T-cell (primary cell): ENCODE measurements around the gene SFT2D1. TPM values are rescaled to one million over a fixed set of nuclear protein-coding genes. Genes with fewer than 3 reads are reported as not detected.
"Not testable (repeated sequence)": the region's sequence is repeated elsewhere in the genome, so short reads cannot be mapped to it uniquely, and the experiment has no call there.

Experiments used
- ATAC-seq, 4 experiments: fragments of 200-7000 bp in 3 of 4; fragments of 150-1000 bp in 1 of 4; cut with Tn5 transposase; replicated peaks in 1 of 4; 1 replicate in 3 of 4; 2 replicates in 1 of 4; pipeline ENCODE4 v1.10.0; 2021; ENCODE audit warnings: moderate library complexity in 3 of 4, mild to moderate bottlenecking in 2 of 4, moderate number of reproducible peaks in 1 of 4
- CTCF ChIA-PET, 2 donors: fragments of 300-600 bp; sonication (Branson Sonifier 250); formaldehyde crosslinking; loops; one replicate each; lab custom pipeline; 2022; ENCODE audit warnings: antibody characterized with exemption in 2 of 2; lab: Charles Lee
- POLR2A ChIA-PET, 2 donors: fragments of 300-600 bp; sonication (Branson Sonifier 250); formaldehyde crosslinking; loops; one replicate each; lab custom pipeline; 2022; ENCODE audit warnings: antibody characterized with exemption in 2 of 2; lab: Charles Lee
- DNase-seq, 35 experiments: peaks; one replicate each; pipeline versions ENCODE4 v3.0.0 to v3.0.0-alpha.2; 2013 to 2023
- H3K27ac ChIP-seq: one replicate; pipeline ENCODE4 v1.5.1; 2013; ENCODE audit warnings: low read length
- H3K27me3 ChIP-seq, 2 experiments: replicated peaks in 1 of 2; 1 replicate in 1 of 2; 2 replicates in 1 of 2; pipeline versions ENCODE4 v1.6.1 to v1.7.0; 2013; ENCODE audit warnings: low read length in 1 of 2, mixed read lengths in 1 of 2; ENCODE audit not compliant: control insufficient read depth in 2 of 2, insufficient read depth in 2 of 2; ENCODE audit errors: extremely low read depth in 1 of 2
- H3K36me3 ChIP-seq, 2 donors: 1 replicate in 1 of 2; 2 replicates in 1 of 2; pipeline versions ENCODE4 v1.6.1 to v1.7.0; 2013; ENCODE audit warnings: low read length in 1 of 2; ENCODE audit not compliant: control insufficient read depth in 2 of 2, insufficient read depth in 1 of 2; ENCODE audit errors: extremely low read depth in 1 of 2
- H3K4me1 ChIP-seq, 2 experiments: 1 replicate in 1 of 2; 2 replicates in 1 of 2; pipeline versions ENCODE4 v1.6.1 to v1.7.0; 2013; ENCODE audit warnings: low read length in 2 of 2, mixed read lengths in 1 of 2; ENCODE audit not compliant: insufficient read depth in 2 of 2, control insufficient read depth in 1 of 2; ENCODE audit errors: extremely low read depth in 1 of 2
- H3K4me3 ChIP-seq, 2 donors: 1 replicate in 1 of 2; 2 replicates in 1 of 2; pipeline versions ENCODE4 v1.5.1 to v1.7.0; 2013; ENCODE audit warnings: mild to moderate bottlenecking in 2 of 2, low read length in 1 of 2, moderate library complexity in 1 of 2; ENCODE audit not compliant: control insufficient read depth in 1 of 2; ENCODE audit errors: extremely low read depth in 1 of 2
- H3K9me3 ChIP-seq: 2 replicates; pipeline ENCODE4 v1.7.0; 2013
- H3K27ac Mint-ChIP-seq, 2 donors: one replicate each; pipeline ENCODE4 v1.8.0; 2020 to 2021; ENCODE audit warnings: mild to moderate bottlenecking in 2 of 2, mixed read lengths in 2 of 2
- H3K27me3 Mint-ChIP-seq, 2 donors: one replicate each; pipeline ENCODE4 v1.8.0; 2021 to 2022; ENCODE audit warnings: mixed read lengths in 2 of 2
- H3K36me3 Mint-ChIP-seq: one replicate; pipeline ENCODE4 v1.8.0; 2021; ENCODE audit warnings: mixed read lengths
- H3K4me1 Mint-ChIP-seq, 3 donors: one replicate each; pipeline ENCODE4 v1.8.0; 2020 to 2022; ENCODE audit warnings: mixed read lengths in 3 of 3, mild to moderate bottlenecking in 1 of 3
- H3K4me3 Mint-ChIP-seq, 3 donors: one replicate each; pipeline ENCODE4 v1.8.0; 2020 to 2022; ENCODE audit warnings: mild to moderate bottlenecking in 3 of 3, mixed read lengths in 3 of 3, moderate library complexity in 3 of 3
- H3K9me3 Mint-ChIP-seq, 3 donors: one replicate each; pipeline ENCODE4 v1.8.0; 2020 to 2022; ENCODE audit warnings: mixed read lengths in 3 of 3
- WGBS: methylation state at CpG from one replicate; pipeline ENCODE4 v1.1.5; 2013; ENCODE audit warnings: missing lambda C conversion rate; ENCODE audit not compliant: insufficient coverage; 5-methylcytosine and 5-hydroxymethylcytosine counted together
- total RNA-seq, 35 experiments: library from RNA in 6 of 35; stranded (reverse) in 6 of 35; fragments of 120-200 nt in 1 of 35; gene quantifications; one replicate each; pipeline versions ENCODE4 v1.2.1 to v1.2.4 and lab custom pipeline; 2013 to 2026

SFT2D1 gene
- total RNA-seq, 5 donors from 2014 or later (not counting 1 experiment from before 2014, with no cell fraction given): 13.8 to 32.0 (median 24.6) TPM

GRCh38 chr6:166369782-166370181 is 27.4 kb upstream of the SFT2D1 start:
- peaks cover 21% of the 10 kb centered on the region for H3K36me3 Mint-ChIP-seq
- ChIA-PET POLR2A (no interaction called here), CTCF (no interaction called here)
- no peak overlapping the region for H3K27ac ChIP-seq
- peaks cover 0 to 5% of the 10 kb centered on the region in 2 donors for H3K36me3 ChIP-seq
- no peaks in the 10 kb centered on the region for H3K27me3 Mint-ChIP-seq
- no peaks in the 10 kb centered on the region for H3K9me3 ChIP-seq
- 86% methylated on average over 1 of the region's 3 CpGs for WGBS
- no peak overlapping the region for H3K27ac Mint-ChIP-seq
- H3K4me3 Mint-ChIP-seq: no peak overlapping the region
- no peaks in the 10 kb centered on the region for H3K27me3 ChIP-seq
- no peaks in the 10 kb centered on the region for H3K4me1 ChIP-seq
- DNase-seq: no peak
- no peak overlapping the region for H3K4me3 ChIP-seq
- H3K9me3 Mint-ChIP-seq: no peaks in the 10 kb centered on the region
- H3K4me1 Mint-ChIP-seq: no peaks in the 10 kb centered on the region
- no peak for ATAC-seq

- Histone ChIP-seq H3K27ac (no peak overlapping the region), H3K4me1 (no peaks in the 10 kb centered on the region), H3K4me3 (no peak overlapping the region), H3K9me3 (no peaks in the 10 kb centered on the region), H3K27me3 (no peaks in the 10 kb centered on the region), H3K36me3 (peaks cover 2 to 22% of the 10 kb centered on the region in 2 donors)
- POLR2A ChIA-PET: no interaction called here
- CTCF ChIA-PET: no interaction called here
- H3K27me3 Mint-ChIP-seq: no peaks in the 10 kb centered on the region
- no CpG with 5 or more reads among the region's 3 CpGs for WGBS
- H3K4me3 Mint-ChIP-seq: no peak overlapping the region
- H3K36me3 Mint-ChIP-seq: peaks cover 40% of the 10 kb centered on the region
- H3K9me3 Mint-ChIP-seq: no peaks in the 10 kb centered on the region
- no peak overlapping the region for H3K27ac Mint-ChIP-seq
- no peaks in the 10 kb centered on the region for H3K4me1 Mint-ChIP-seq
- DNase-seq (no peak), ATAC-seq (no peak)
Measured at GRCh38 chr6:166366921-166367320, 24.6 kb upstream of the SFT2D1 start.

- no peaks in the 10 kb centered on the region for H3K4me1 ChIP-seq
- CTCF ChIA-PET: no interaction called here
- DNase-seq (no peak), ATAC-seq (no peak)
- Mint-ChIP-seq H3K9me3 (no peaks in the 10 kb centered on the region), H3K36me3 (peaks cover 40% of the 10 kb centered on the region), H3K27me3 (no peaks in the 10 kb centered on the region), H3K4me1 (no peaks in the 10 kb centered on the region), H3K27ac (no peak overlapping the region), H3K4me3 (no peak overlapping the region)
- H3K27ac ChIP-seq: no peak overlapping the region
- no peaks in the 10 kb centered on the region for H3K9me3 ChIP-seq
- H3K4me3 ChIP-seq: no peak overlapping the region
- POLR2A ChIA-PET: interaction anchor here in 1 of 2 donors (0.5 kb wide), 1 partner anchor 19 kb away, joined by 3 read pairs; no protein-coding TSS in a partner anchor
- no peaks in the 10 kb centered on the region for H3K27me3 ChIP-seq
- peaks cover 2 to 22% of the 10 kb centered on the region in 2 donors for H3K36me3 ChIP-seq
- WGBS: 93% methylated on average over 3 of the region's 6 CpGs
Measured at GRCh38 chr6:166365806-166366205, 23.5 kb upstream of the SFT2D1 start.

- no peak overlapping the region for H3K27ac ChIP-seq
- no peaks in the 10 kb centered on the region for H3K27me3 Mint-ChIP-seq
- no peak for ATAC-seq
- no peak overlapping the region for H3K4me3 Mint-ChIP-seq
- H3K4me1 Mint-ChIP-seq: no peaks in the 10 kb centered on the region
- no peak overlapping the region for H3K27ac Mint-ChIP-seq
- no peaks in the 10 kb centered on the region for H3K9me3 ChIP-seq
- no peaks in the 10 kb centered on the region for H3K9me3 Mint-ChIP-seq
- H3K36me3 ChIP-seq: peaks cover 2 to 22% of the 10 kb centered on the region in 2 donors
- WGBS: no CpG with 5 or more reads among the region's 2 CpGs
- no peak for DNase-seq
- no peaks in the 10 kb centered on the region for H3K27me3 ChIP-seq
- peaks cover 40% of the 10 kb centered on the region for H3K36me3 Mint-ChIP-seq
- no peaks in the 10 kb centered on the region for H3K4me1 ChIP-seq
- H3K4me3 ChIP-seq: no peak overlapping the region
- ChIA-PET CTCF (no interaction called here), POLR2A (no interaction called here)
Measured at GRCh38 chr6:166365221-166365620, 22.9 kb upstream of the SFT2D1 start.

- H3K4me1 ChIP-seq: no peaks in the 10 kb centered on the region
- POLR2A ChIA-PET: no interaction called here
- Mint-ChIP-seq H3K36me3 (peaks cover 36% of the 10 kb centered on the region), H3K9me3 (no peaks in the 10 kb centered on the region), H3K4me1 (no peaks in the 10 kb centered on the region), H3K4me3 (no peak overlapping the region), H3K27ac (no peak overlapping the region), H3K27me3 (peaks cover 0 to 3% of the 10 kb centered on the region in 2 donors)
- ATAC-seq (no peak), DNase-seq (no peak)
- no peaks in the 10 kb centered on the region for H3K27me3 ChIP-seq
- H3K4me3 ChIP-seq: no peak overlapping the region
- peaks cover 2 to 22% of the 10 kb centered on the region in 2 donors for H3K36me3 ChIP-seq
- CTCF ChIA-PET: no interaction called here
- no peak overlapping the region for H3K27ac ChIP-seq
- no peaks in the 10 kb centered on the region for H3K9me3 ChIP-seq
- WGBS: 88% methylated on average over 4 of the region's 7 CpGs
Measured at GRCh38 chr6:166364456-166364855, 22.1 kb upstream of the SFT2D1 start.

GRCh38 chr6:166362427-166362826 is 20.1 kb upstream of the SFT2D1 start:
- H3K9me3 ChIP-seq, H3K27me3 ChIP-seq, H3K27ac ChIP-seq, H3K4me1 Mint-ChIP-seq, DNase-seq, H3K4me3 Mint-ChIP-seq, H3K4me1 ChIP-seq, H3K4me3 ChIP-seq, H3K27ac Mint-ChIP-seq, POLR2A ChIA-PET, CTCF ChIA-PET, ATAC-seq, H3K9me3 Mint-ChIP-seq: not testable (repeated sequence)
- Mint-ChIP-seq H3K27me3 (peaks cover 8 to 12% of the 10 kb centered on the region in 2 donors), H3K36me3 (peaks cover 31% of the 10 kb centered on the region)
- no CpG with 5 or more reads among the region's 4 CpGs for WGBS
- H3K36me3 ChIP-seq: peaks cover 2 to 22% of the 10 kb centered on the region in 2 donors

DNA sequence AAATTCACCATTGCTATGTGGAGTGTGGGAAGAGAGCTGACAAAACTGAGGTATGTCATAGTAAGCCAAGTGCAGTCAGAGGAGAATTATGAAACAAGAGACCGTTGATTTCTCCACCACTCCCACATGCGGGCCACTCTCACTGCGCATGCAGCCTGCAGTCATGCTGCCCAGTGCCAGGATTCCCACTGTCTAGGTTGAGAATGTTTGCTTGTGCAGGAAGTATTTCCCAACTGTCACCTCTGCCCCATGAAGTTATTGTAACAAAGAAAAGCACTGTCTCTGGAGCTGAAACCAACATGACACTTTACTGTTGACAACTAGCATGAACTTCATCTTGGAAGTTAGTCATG is 18.7 kb upstream of the SFT2D1 start:
- Mint-ChIP-seq H3K27ac (no peak overlapping the region), H3K9me3 (peaks cover 0 to 7% (median 6%) of the 10 kb centered on the region in 3 donors), H3K4me1 (no peaks in the 10 kb centered on the region), H3K36me3 (peaks cover 25% of the 10 kb centered on the region), H3K27me3 (peaks cover 10 to 17% of the 10 kb centered on the region in 2 donors), H3K4me3 (no peak overlapping the region)
- POLR2A ChIA-PET: no interaction called here
- WGBS: no CpG with 5 or more reads among the region's 3 CpGs
- peaks cover 2 to 22% of the 10 kb centered on the region in 2 donors for H3K36me3 ChIP-seq
- H3K9me3 ChIP-seq: no peaks in the 10 kb centered on the region
- ATAC-seq: no peak
- no peak for DNase-seq
- CTCF ChIA-PET: interaction anchor here in 1 of 2 donors (1.0 kb wide), 1 partner anchor 24 kb away, joined by 3 read pairs; no protein-coding TSS in a partner anchor
- H3K4me1 ChIP-seq: no peaks in the 10 kb centered on the region
- no peak overlapping the region for H3K4me3 ChIP-seq
- no peak overlapping the region for H3K27ac ChIP-seq
- H3K27me3 ChIP-seq: no peaks in the 10 kb centered on the region
